Astrocyte of the cerebellum (primary cell): ENCODE measurements around the gene P2RX4.

ENCODE experiments used
- DNase-seq: peaks from one replicate; pipeline ENCODE4 v3.0.0-alpha.2; 2011; ENCODE audit warnings: low read depth
- H3K4me3 ChIP-seq: 2 replicates; pipeline ENCODE4 v1.5.1; 2011; ENCODE audit warnings: mild to moderate bottlenecking, low read depth, low read length, moderate library complexity
- CTCF ChIP-seq: IDR thresholded peaks from 2 replicates; pipeline ENCODE4 v1.5.1; 2012; ENCODE audit warnings: low read length, low read depth, moderate library complexity, mild to moderate bottlenecking; ENCODE audit errors: missing control alignments
- in situ Hi-C: cut with HindIII; loops from 2 replicates; pipeline ENCODE4 v1.10.0; 2017; ENCODE audit warnings: low sequenced_read_pairs

P2RX4 gene

GRCh38 chr12:121217761-121218160 is 7.8 kb downstream of the P2RX4 start:
- in situ Hi-C loops, result loop anchor here (5.0 kb wide), 1 partner anchor 35 kb away; no protein-coding TSS in a partner anchor
- no peak for DNase-seq
- no peak for TF ChIP-seq CTCF
- no peak overlapping the region for H3K4me3 ChIP-seq

- TF ChIP-seq CTCF, result no peak
- in situ Hi-C loops, result loop anchor here (5.0 kb wide), 1 partner anchor 34 kb away; no protein-coding TSS in a partner anchor
- no peak overlapping the region for H3K4me3 ChIP-seq
- no peak for DNase-seq
Observed at GRCh38 chr12:121218588-121219352, 8.8 kb downstream of the P2RX4 start.

GRCh38 chr12:121219353-121219986 is 9.5 kb downstream of the P2RX4 start:
- TF ChIP-seq CTCF, result no peak
- DNase-seq, result no peak
- in situ Hi-C loops, result loop anchor here (5.0 kb wide), 1 partner anchor 33 kb away; no protein-coding TSS in a partner anchor
- H3K4me3 ChIP-seq, result no peak overlapping the region

- in situ Hi-C loops, result no loop called here
- no peak overlapping the region for H3K4me3 ChIP-seq
Observed at GRCh38 chr12:121222847-121223246, 12.9 kb downstream of the P2RX4 start.

GRCh38 chr12:121223292-121224285 is 13.7 kb downstream of the P2RX4 start:
- no peak overlapping the region for H3K4me3 ChIP-seq
- no peak for DNase-seq
- TF ChIP-seq CTCF, result peak; percentile 25
- in situ Hi-C loops, result no loop called here

More at GRCh38 chr12:121222847-121223246, 12.9 kb downstream of the P2RX4 start:
- no peak for DNase-seq
- no peak for TF ChIP-seq CTCF

GRCh38 chr12:121224591-121224990 is 14.7 kb downstream of the P2RX4 start:
- H3K4me3 ChIP-seq, result no peak overlapping the region
- in situ Hi-C loops, result no loop called here
- DNase-seq, result no peak
- no peak for TF ChIP-seq CTCF
